IMR-90 (cell line): Measurements from ENCODE around the gene LRRC10B.

Source experiments
- BHLHE40 ChIP-seq: fragments of 150-350 bp; IDR thresholded peaks from 2 replicates; pipeline ENCODE4 v1.6.1; 2016; ENCODE audit warnings: mild to moderate bottlenecking, low read depth, low read length
- CEBPB ChIP-seq: IDR thresholded peaks from 2 replicates; pipeline ENCODE4 v1.6.1; 2012; ENCODE audit warnings: low read depth, low read length, improper control_type of control experiment
- FOS ChIP-seq: fragments of 150-350 bp; IDR thresholded peaks from 2 replicates; pipeline ENCODE4 v1.6.1; 2016; ENCODE audit warnings: low read depth, low read length
- MAFK ChIP-seq: IDR thresholded peaks from 2 replicates; pipeline ENCODE4 v1.6.1; 2012; ENCODE audit warnings: low read depth, low read length, improper control_type of control experiment
- MXI1 ChIP-seq: IDR thresholded peaks from 2 replicates; pipeline ENCODE4 v1.6.1; 2012; ENCODE audit warnings: low read depth, mild to moderate bottlenecking, low read length, moderate library complexity, borderline replicate concordance
- POLR2A ChIP-seq: IDR thresholded peaks from 2 replicates; pipeline ENCODE4 v1.6.1; 2012; ENCODE audit warnings: mild to moderate bottlenecking, low read depth, low read length
- RFX5 ChIP-seq: IDR thresholded peaks from 2 replicates; pipeline ENCODE4 v1.8.0; 2012; ENCODE audit warnings: low read depth, mild to moderate bottlenecking, low read length, moderate library complexity
- SMC3 ChIP-seq: fragments of 150-350 bp; IDR thresholded peaks from 2 replicates; pipeline ENCODE4 v1.6.1; 2016; ENCODE audit warnings: low read depth, mild to moderate bottlenecking, antibody characterized with exemption, low read length, moderate library complexity
- TF ChIP-seq, protein P1 (sequence below): conservative IDR thresholded peaks from 2 replicates; pipeline ENCODE4 v1.5.1; 2012; ENCODE audit warnings: mild to moderate bottlenecking, low read depth, low read length, improper control_type of control experiment
- TF ChIP-seq, protein P2 (sequence below): fragments of 150-350 bp; IDR thresholded peaks from 2 replicates; pipeline ENCODE4 v1.6.1; 2017; ENCODE audit warnings: mild to moderate bottlenecking, antibody characterized with exemption, low read length, low read depth

DNA sequence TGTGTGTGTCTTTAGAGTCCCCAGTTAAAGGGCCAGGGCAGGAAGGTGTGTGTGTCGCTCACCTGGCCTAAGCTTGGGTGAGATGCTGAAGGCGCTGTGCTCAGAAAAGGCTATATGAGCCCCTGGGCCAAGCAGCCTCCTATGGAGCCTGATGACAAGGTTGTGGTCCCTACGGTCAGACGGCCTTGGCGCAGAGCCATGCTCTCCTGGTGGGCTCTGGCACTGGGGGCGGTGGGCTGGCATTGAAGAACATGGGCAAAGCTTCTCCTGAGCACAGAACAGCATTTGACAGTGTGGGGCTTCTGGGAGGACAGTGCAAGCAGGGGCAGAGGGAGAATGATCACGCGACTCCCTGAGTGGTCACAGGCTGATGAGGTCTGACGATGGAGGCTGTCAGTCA, 10.7 kb upstream of the LRRC10B start:
- TF ChIP-seq, protein P1, sequence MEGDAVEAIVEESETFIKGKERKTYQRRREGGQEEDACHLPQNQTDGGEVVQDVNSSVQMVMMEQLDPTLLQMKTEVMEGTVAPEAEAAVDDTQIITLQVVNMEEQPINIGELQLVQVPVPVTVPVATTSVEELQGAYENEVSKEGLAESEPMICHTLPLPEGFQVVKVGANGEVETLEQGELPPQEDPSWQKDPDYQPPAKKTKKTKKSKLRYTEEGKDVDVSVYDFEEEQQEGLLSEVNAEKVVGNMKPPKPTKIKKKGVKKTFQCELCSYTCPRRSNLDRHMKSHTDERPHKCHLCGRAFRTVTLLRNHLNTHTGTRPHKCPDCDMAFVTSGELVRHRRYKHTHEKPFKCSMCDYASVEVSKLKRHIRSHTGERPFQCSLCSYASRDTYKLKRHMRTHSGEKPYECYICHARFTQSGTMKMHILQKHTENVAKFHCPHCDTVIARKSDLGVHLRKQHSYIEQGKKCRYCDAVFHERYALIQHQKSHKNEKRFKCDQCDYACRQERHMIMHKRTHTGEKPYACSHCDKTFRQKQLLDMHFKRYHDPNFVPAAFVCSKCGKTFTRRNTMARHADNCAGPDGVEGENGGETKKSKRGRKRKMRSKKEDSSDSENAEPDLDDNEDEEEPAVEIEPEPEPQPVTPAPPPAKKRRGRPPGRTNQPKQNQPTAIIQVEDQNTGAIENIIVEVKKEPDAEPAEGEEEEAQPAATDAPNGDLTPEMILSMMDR: no peak
- TF ChIP-seq POLR2A (no peak), CEBPB (no peak), FOS (no peak), MXI1 (no peak), BHLHE40 (no peak), MAFK (no peak), SMC3 (no peak), RFX5 (no peak)
- TF ChIP-seq, protein P2, sequence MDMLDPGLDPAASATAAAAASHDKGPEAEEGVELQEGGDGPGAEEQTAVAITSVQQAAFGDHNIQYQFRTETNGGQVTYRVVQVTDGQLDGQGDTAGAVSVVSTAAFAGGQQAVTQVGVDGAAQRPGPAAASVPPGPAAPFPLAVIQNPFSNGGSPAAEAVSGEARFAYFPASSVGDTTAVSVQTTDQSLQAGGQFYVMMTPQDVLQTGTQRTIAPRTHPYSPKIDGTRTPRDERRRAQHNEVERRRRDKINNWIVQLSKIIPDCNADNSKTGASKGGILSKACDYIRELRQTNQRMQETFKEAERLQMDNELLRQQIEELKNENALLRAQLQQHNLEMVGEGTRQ: no peak
